Esophagus squamous epithelium (tissue), 5 donors: Measurements from ENCODE around the gene TMEM235. TPM values are rescaled to one million over a fixed set of nuclear protein-coding genes. Genes with fewer than 3 reads are reported as not detected.

ENCODE experiments used
- DNase-seq: peaks from one replicate; lab custom pipeline; 2025; lab: John Stamatoyannopoulos, UW
- H3K27ac ChIP-seq, 4 donors: fragments of 200-600 bp; sonication (generic); one replicate each; pipeline ENCODE4 v1.5.1; 2016 to 2019; ENCODE audit warnings: mild to moderate bottlenecking in 1 of 4
- H3K27me3 ChIP-seq, 4 donors: fragments of 200-600 bp; sonication (generic); 1 replicate in 3 of 4; 2 replicates in 1 of 4; pipeline versions ENCODE4 v1.5.1 to v1.6.0; 2017 to 2021; ENCODE audit warnings: antibody characterized with exemption in 1 of 4
- H3K36me3 ChIP-seq, 3 donors: fragments of 200-600 bp; sonication (generic); one replicate each; pipeline ENCODE4 v1.5.1; 2016 to 2019
- H3K4me1 ChIP-seq, 3 donors: fragments of 200-600 bp; sonication (generic); one replicate each; pipeline ENCODE4 v1.5.1; 2017 to 2019
- H3K4me3 ChIP-seq, 4 donors: fragments of 200-600 bp; sonication (generic); 1 replicate in 3 of 4; 2 replicates in 1 of 4; pipeline ENCODE4 v1.5.1; 2016 to 2019; ENCODE audit warnings: mild to moderate bottlenecking in 2 of 4, moderate library complexity in 1 of 4
- H3K9me3 ChIP-seq, 3 donors: fragments of 200-600 bp; sonication (generic); one replicate each; pipeline ENCODE4 v1.5.1; 2016 to 2019
- POLR2A ChIP-seq, 4 donors: fragments of 450-650 bp; IDR thresholded peaks; one replicate each; pipeline ENCODE4 v1.6.1; 2017; ENCODE audit warnings: antibody characterized with exemption in 4 of 4, mild to moderate bottlenecking in 4 of 4, moderate library complexity in 3 of 4
- WGBS, 2 donors: methylation state at CpG; one replicate each; pipeline ENCODE4 v1.1.5; 2018; 5-methylcytosine and 5-hydroxymethylcytosine counted together
- intact Hi-C: fragments of 100-400 bp; cut with DNase I; formaldehyde crosslinking; loops from one replicate; pipeline ENCODE4 v1.15.0; 2022
- total RNA-seq, 4 donors: library from RNA; depleted of rRNA; stranded (reverse); fragments of >200 nt; gene quantifications; one replicate each; pipeline ENCODE4 v1.1.0, GENCODE V29; 2016
- TF ChIP-seq, protein P1 (sequence below), 6 experiments: fragments of 450-650 bp in 4 of 6; fragments of 200-600 bp in 2 of 6; sonication (generic) in 2 of 6; IDR thresholded peaks; one replicate each; pipeline ENCODE4 v1.5.1; 2016 to 2019; ENCODE audit warnings: antibody characterized with exemption in 6 of 6, mild to moderate bottlenecking in 4 of 6, moderate library complexity in 4 of 6
- donor health status: DM: yes; HTN: yes; CAD: no.

The TMEM235 gene
- total RNA-seq, 4 donors from 2014 or later = 0.26 TPM; not detected in 3

DNA sequence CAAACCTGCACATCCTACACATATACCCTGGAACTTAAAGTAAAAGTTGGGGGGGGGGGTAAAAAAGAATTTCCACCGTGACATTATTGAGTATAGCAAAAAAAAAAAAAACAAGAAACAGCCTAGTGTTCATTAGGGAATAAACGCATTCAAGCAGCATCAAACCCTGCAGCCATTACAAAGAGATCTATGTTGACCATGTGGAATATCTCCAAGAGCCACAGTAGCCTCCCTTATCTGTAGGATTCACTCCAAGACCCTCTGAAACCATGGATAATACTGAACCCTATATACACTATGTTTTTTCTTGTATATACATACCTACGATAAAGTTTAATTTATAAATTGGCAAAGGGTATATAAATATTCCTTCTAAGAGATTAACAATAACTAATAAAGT, 22.9 kb upstream of the TMEM235 start:
- no peak for DNase-seq
- peaks cover 5 to 34% (median 5%) of the 10 kb centered on the region in 3 donors for H3K36me3 ChIP-seq
- no peak overlapping the region for H3K4me3 ChIP-seq
- 69 to 70% methylated on average over 3 of the region's 3 CpGs for WGBS, 2 donors
- TF ChIP-seq POLR2A (IDR thresholded peaks at IDR 0.05) = no peak
- TF ChIP-seq, protein P1, sequence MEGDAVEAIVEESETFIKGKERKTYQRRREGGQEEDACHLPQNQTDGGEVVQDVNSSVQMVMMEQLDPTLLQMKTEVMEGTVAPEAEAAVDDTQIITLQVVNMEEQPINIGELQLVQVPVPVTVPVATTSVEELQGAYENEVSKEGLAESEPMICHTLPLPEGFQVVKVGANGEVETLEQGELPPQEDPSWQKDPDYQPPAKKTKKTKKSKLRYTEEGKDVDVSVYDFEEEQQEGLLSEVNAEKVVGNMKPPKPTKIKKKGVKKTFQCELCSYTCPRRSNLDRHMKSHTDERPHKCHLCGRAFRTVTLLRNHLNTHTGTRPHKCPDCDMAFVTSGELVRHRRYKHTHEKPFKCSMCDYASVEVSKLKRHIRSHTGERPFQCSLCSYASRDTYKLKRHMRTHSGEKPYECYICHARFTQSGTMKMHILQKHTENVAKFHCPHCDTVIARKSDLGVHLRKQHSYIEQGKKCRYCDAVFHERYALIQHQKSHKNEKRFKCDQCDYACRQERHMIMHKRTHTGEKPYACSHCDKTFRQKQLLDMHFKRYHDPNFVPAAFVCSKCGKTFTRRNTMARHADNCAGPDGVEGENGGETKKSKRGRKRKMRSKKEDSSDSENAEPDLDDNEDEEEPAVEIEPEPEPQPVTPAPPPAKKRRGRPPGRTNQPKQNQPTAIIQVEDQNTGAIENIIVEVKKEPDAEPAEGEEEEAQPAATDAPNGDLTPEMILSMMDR (IDR thresholded peaks at IDR 0.05) = no peak
- no peaks in the 10 kb centered on the region for H3K27me3 ChIP-seq
- intact Hi-C loops = no loop called here
- H3K27ac ChIP-seq = no peak overlapping the region
- no peaks in the 10 kb centered on the region for H3K9me3 ChIP-seq
- peaks cover 0 to 2% (median 0%) of the 10 kb centered on the region in 3 donors for H3K4me1 ChIP-seq

DNA sequence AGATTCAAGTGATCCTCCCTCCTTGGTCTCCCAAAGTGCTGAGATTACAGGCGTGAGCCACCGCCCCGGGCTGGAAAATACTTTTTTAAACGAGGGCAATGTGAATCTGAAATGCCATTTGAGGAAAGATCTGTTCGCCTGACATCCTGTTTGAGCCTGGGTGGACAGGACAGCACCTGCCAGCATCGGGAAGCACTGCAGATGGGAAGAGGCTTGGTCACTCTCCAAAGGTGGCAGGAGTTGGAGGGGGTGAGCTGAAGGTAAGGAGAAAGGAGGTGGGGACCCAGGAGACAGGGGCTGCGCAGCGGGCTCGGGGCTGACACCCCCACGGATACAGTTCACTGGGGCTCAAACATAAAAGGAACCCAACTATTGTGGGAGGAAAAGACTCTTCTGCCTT, 21.3 kb upstream of the TMEM235 start:
- H3K36me3 ChIP-seq = peaks cover 0 to 17% (median 3%) of the 10 kb centered on the region in 3 donors
- H3K4me3 ChIP-seq = no peak overlapping the region
- H3K27ac ChIP-seq = no peak overlapping the region
- no peaks in the 10 kb centered on the region for H3K27me3 ChIP-seq
- DNase-seq = no peak
- H3K9me3 ChIP-seq = no peaks in the 10 kb centered on the region
- intact Hi-C loops = no loop called here
- 70 to 79% methylated on average over 6 to 9 of the region's 10 CpGs for WGBS, 2 donors
- peaks cover 9 to 18% (median 10%) of the 10 kb centered on the region in 3 donors for H3K4me1 ChIP-seq
- TF ChIP-seq POLR2A (IDR thresholded peaks at IDR 0.05) = no peak
- TF ChIP-seq, protein P1 (IDR thresholded peaks at IDR 0.05) = no peak

DNA sequence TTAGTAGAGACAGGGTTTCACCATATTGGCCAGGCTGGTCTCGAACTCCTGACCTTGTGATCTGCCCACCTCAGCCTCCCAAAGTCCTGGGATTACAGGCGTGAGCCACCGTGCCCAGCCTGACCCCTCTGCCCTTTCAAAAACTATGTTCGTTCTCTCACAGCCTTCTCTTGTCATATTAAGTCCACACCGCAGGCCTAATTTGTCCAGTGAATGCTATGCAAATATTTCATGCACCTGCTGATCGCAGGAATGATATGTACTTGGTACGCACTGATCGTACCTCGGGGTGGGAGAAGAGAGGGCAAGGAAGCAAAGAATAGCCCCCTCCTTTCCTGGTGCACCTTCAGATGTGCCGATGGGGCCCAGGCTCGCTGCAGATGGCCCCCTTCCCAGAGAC, 20.4 kb upstream of the TMEM235 start:
- Histone ChIP-seq H3K4me3 (no peak overlapping the region), H3K27me3 (no peaks in the 10 kb centered on the region), H3K36me3 (peaks cover 0 to 8% (median 0%) of the 10 kb centered on the region in 3 donors), H3K4me1 (peaks cover 9 to 25% (median 10%) of the 10 kb centered on the region in 3 donors), H3K9me3 (no peaks in the 10 kb centered on the region), H3K27ac (no peak overlapping the region)
- TF ChIP-seq, protein P1 (IDR thresholded peaks at IDR 0.05) = no peak
- TF ChIP-seq POLR2A (IDR thresholded peaks at IDR 0.05) = no peak
- WGBS, 2 donors = 74 to 82% methylated on average over 11 of the region's 11 CpGs
- DNase-seq = no peak
- intact Hi-C loops = no loop called here

DNA sequence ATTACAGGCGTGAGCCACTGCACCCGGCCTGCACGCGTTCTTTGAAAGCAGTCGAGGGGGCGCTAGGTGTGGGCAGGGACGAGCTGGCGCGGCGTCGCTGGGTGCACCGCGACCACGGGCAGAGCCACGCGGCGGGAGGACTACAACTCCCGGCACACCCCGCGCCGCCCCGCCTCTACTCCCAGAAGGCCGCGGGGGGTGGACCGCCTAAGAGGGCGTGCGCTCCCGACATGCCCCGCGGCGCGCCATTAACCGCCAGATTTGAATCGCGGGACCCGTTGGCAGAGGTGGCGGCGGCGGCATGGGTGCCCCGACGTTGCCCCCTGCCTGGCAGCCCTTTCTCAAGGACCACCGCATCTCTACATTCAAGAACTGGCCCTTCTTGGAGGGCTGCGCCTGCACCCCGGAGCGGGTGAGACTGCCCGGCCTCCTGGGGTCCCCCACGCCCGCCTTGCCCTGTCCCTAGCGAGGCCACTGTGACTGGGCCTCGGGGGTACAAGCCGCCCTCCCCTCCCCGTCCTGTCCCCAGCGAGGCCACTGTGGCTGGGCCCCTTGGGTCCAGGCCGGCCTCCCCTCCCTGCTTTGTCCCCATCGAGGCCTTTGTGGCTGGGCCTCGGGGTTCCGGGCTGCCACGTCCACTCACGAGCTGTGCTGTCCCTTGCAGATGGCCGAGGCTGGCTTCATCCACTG, 17.3 kb upstream of the TMEM235 start, which contains the start of gene BIRC5:
Gene BIRC5 (plus strand): TSS at position 238 of the 690 bp plus-strand sequence. CDS start 64 bp downstream, at position 302.
- WGBS, 2 donors = 0% methylated on average over 5 of the region's 60 CpGs
- TF ChIP-seq POLR2A (IDR thresholded peaks at IDR 0.05) = peak in 1 of 4 donors; percentile 29
- TF ChIP-seq, protein P1 (IDR thresholded peaks at IDR 0.05) = peak in 1 of 6 experiments; percentile 17
- Histone ChIP-seq H3K9me3 (no peaks in the 10 kb centered on the region), H3K27me3 (no peaks in the 10 kb centered on the region), H3K4me3 (peak within 1 kb of the TSS; percentile 60 to 70 (median 66)), H3K27ac (peak within 1 kb of the TSS in 3 of 4 donors; percentile 62 to 75 (median 73)), H3K4me1 (peaks cover 9 to 25% (median 10%) of the 10 kb centered on the region in 3 donors), H3K36me3 (no peaks in the 10 kb centered on the region)
- peak; percentile 60 for DNase-seq
- intact Hi-C loops = no loop called here

DNA sequence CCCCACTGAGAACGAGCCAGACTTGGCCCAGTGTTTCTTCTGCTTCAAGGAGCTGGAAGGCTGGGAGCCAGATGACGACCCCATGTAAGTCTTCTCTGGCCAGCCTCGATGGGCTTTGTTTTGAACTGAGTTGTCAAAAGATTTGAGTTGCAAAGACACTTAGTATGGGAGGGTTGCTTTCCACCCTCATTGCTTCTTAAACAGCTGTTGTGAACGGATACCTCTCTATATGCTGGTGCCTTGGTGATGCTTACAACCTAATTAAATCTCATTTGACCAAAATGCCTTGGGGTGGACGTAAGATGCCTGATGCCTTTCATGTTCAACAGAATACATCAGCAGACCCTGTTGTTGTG, 16.7 kb upstream of the TMEM235 start:
- Histone ChIP-seq H3K27ac (peak overlapping the region in 3 of 4 donors; percentile 62 to 75 (median 73)), H3K4me3 (peak overlapping the region; percentile 60 to 70 (median 66)), H3K27me3 (no peaks in the 10 kb centered on the region), H3K36me3 (no peaks in the 10 kb centered on the region), H3K9me3 (no peaks in the 10 kb centered on the region), H3K4me1 (peaks cover 9 to 25% (median 10%) of the 10 kb centered on the region in 3 donors)
- intact Hi-C loops = no loop called here
- no peak for TF ChIP-seq POLR2A (IDR thresholded peaks at IDR 0.05)
- TF ChIP-seq, protein P1 (IDR thresholded peaks at IDR 0.05) = no peak
- 17% methylated on average over 4 of the region's 5 CpGs for WGBS, 2 donors
- no peak for DNase-seq
